Chondrocyte (in vitro differentiated cells): Measurements from ENCODE around the gene FKBP5. TPM values are rescaled to one million over a fixed set of nuclear protein-coding genes. Genes with fewer than 3 reads are reported as not detected.

ENCODE experiments used
- DNase-seq: peaks from one replicate; pipeline ENCODE4 v3.0.0; 2021; ENCODE audit warnings: mixed read lengths, low spot score
- H3K27ac Mint-ChIP-seq: one replicate; pipeline ENCODE4 v1.8.0; 2021; ENCODE audit warnings: mild to moderate bottlenecking, moderate library complexity, mixed read lengths; ENCODE audit not compliant: unreplicated experiment
- H3K27me3 Mint-ChIP-seq: 2 replicates; pipeline ENCODE4 v1.8.0; 2021; ENCODE audit warnings: low read depth, mixed read lengths
- H3K36me3 Mint-ChIP-seq: 2 replicates; pipeline ENCODE4 v1.8.0; 2021; ENCODE audit warnings: low read depth, mixed read lengths
- H3K4me1 Mint-ChIP-seq: 2 replicates; pipeline ENCODE4 v1.8.0; 2021; ENCODE audit warnings: low read depth, mild to moderate bottlenecking, mixed read lengths
- H3K4me3 Mint-ChIP-seq: one replicate; pipeline ENCODE4 v1.8.0; 2021; ENCODE audit warnings: mild to moderate bottlenecking, moderate library complexity, mixed read lengths; ENCODE audit not compliant: unreplicated experiment
- H3K9me3 Mint-ChIP-seq: 2 replicates; pipeline ENCODE4 v1.8.0; 2021; ENCODE audit warnings: low read depth, mixed read lengths
- CTCF ChIP-seq: fragments of 200-600 bp; sonication (generic); IDR thresholded peaks from 2 replicates; pipeline ENCODE4 v1.5.0; 2021; ENCODE audit warnings: antibody characterized with exemption, mild to moderate bottlenecking, moderate library complexity
- total RNA-seq: library from RNA; stranded (reverse); gene quantifications from 3 replicates; pipeline ENCODE4 v1.2.1, GENCODE V29; 2021

The FKBP5 gene
- total RNA-seq, 1 donor from 2014 or later: 143 TPM

- Mint-ChIP-seq H3K27me3 (no peaks in the 10 kb centered on the region), H3K9me3 (no peaks in the 10 kb centered on the region), H3K27ac (peak overlapping the region; percentile 96), H3K36me3 (peaks cover 21% of the 10 kb centered on the region), H3K4me3 (no peak overlapping the region), H3K4me1 (peaks cover 81% of the 10 kb centered on the region)
- no peak for DNase-seq
- no peak for TF ChIP-seq CTCF
Measured at GRCh38 chr6:35592178-35592577, 96.5 kb downstream of the FKBP5 start.

GRCh38 chr6:35590622-35591066 lies 98.1 kb downstream of the FKBP5 start:
- DNase-seq: no peak
- Mint-ChIP-seq H3K9me3 (no peaks in the 10 kb centered on the region), H3K27ac (peak overlapping the region; percentile 96), H3K36me3 (peaks cover 32% of the 10 kb centered on the region), H3K27me3 (no peaks in the 10 kb centered on the region), H3K4me3 (peak overlapping the region; percentile 43), H3K4me1 (peaks cover 81% of the 10 kb centered on the region)
- no peak for TF ChIP-seq CTCF

- peaks cover 32% of the 10 kb centered on the region for H3K36me3 Mint-ChIP-seq
Measured at GRCh38 chr6:35589904-35590303, 98.8 kb downstream of the FKBP5 start.

GRCh38 chr6:35589201-35589739 lies 99.4 kb downstream of the FKBP5 start:
- H3K9me3 Mint-ChIP-seq: no peaks in the 10 kb centered on the region
- no peaks in the 10 kb centered on the region for H3K27me3 Mint-ChIP-seq
- no peak for DNase-seq
- H3K36me3 Mint-ChIP-seq: peaks cover 29% of the 10 kb centered on the region
- peaks cover 77% of the 10 kb centered on the region for H3K4me1 Mint-ChIP-seq
- no peak for TF ChIP-seq CTCF
- H3K27ac Mint-ChIP-seq: peak overlapping the region; percentile 73
- no peak overlapping the region for H3K4me3 Mint-ChIP-seq

More at GRCh38 chr6:35589904-35590303, 98.8 kb downstream of the FKBP5 start:
- no peak for DNase-seq
- H3K27me3 Mint-ChIP-seq: no peaks in the 10 kb centered on the region
- peak overlapping the region; percentile 96 for H3K27ac Mint-ChIP-seq
- no peak for TF ChIP-seq CTCF
- no peak overlapping the region for H3K4me3 Mint-ChIP-seq
- H3K9me3 Mint-ChIP-seq: no peaks in the 10 kb centered on the region
- H3K4me1 Mint-ChIP-seq: peaks cover 78% of the 10 kb centered on the region

GRCh38 chr6:35587167-35587566 lies 101.5 kb downstream of the FKBP5 start:
- DNase-seq: no peak
- TF ChIP-seq CTCF: no peak
- no peaks in the 10 kb centered on the region for H3K27me3 Mint-ChIP-seq
- H3K27ac Mint-ChIP-seq: no peak overlapping the region
- H3K36me3 Mint-ChIP-seq: peaks cover 26% of the 10 kb centered on the region
- H3K9me3 Mint-ChIP-seq: no peaks in the 10 kb centered on the region
- peaks cover 71% of the 10 kb centered on the region for H3K4me1 Mint-ChIP-seq
- no peak overlapping the region for H3K4me3 Mint-ChIP-seq
